Uterus (tissue), 4 donors: Measurements from ENCODE around the gene CISD1. TPM values are rescaled to one million over a fixed set of nuclear protein-coding genes. Genes with fewer than 3 reads are reported as not detected.

Experiments used
- DNase-seq, 2 donors: peaks; one replicate each; pipeline ENCODE4 v3.0.0-alpha.2; 2019 to 2020
- H3K27ac ChIP-seq, 2 donors: fragments of 200-600 bp; sonication (generic); 1 replicate in 1 of 2; 2 replicates in 1 of 2; pipeline ENCODE4 v1.5.1; 2016 to 2018
- H3K27me3 ChIP-seq, 2 donors: fragments of 200-600 bp; sonication (generic); one replicate each; pipeline ENCODE4 v1.5.1; 2018 to 2019; ENCODE audit warnings: control low read depth in 1 of 2
- H3K36me3 ChIP-seq, 2 donors: fragments of 200-600 bp; sonication (generic); one replicate each; pipeline ENCODE4 v1.5.1; 2019; ENCODE audit warnings: control low read depth in 1 of 2
- H3K4me1 ChIP-seq, 2 donors: fragments of 200-600 bp; sonication (generic); one replicate each; pipeline ENCODE4 v1.5.1; 2018 to 2019; ENCODE audit warnings: control low read depth in 1 of 2
- H3K4me3 ChIP-seq, 2 donors: fragments of 200-600 bp; sonication (generic); 1 replicate in 1 of 2; 2 replicates in 1 of 2; pipeline ENCODE4 v1.5.1; 2018 to 2019; ENCODE audit warnings: mild to moderate bottlenecking in 1 of 2
- H3K9me3 ChIP-seq, 2 donors: fragments of 200-600 bp; sonication (generic); one replicate each; pipeline ENCODE4 v1.5.1; 2019; ENCODE audit warnings: control low read depth in 1 of 2
- CTCF ChIP-seq, 4 experiments: fragments of 200-600 bp in 2 of 4; fragments of 450-650 bp in 2 of 4; sonication (generic) in 2 of 4; IDR thresholded peaks; one replicate each; pipeline ENCODE4 v1.5.1; 2016 to 2019; ENCODE audit warnings: antibody characterized with exemption in 4 of 4, mild to moderate bottlenecking in 2 of 4, moderate library complexity in 1 of 4
- POLR2A ChIP-seq, 2 donors: fragments of 450-650 bp; IDR thresholded peaks; one replicate each; pipeline ENCODE4 v1.6.1; 2016; ENCODE audit warnings: antibody characterized with exemption in 2 of 2, mild to moderate bottlenecking in 1 of 2, moderate library complexity in 1 of 2
- intact Hi-C: fragments of 100-400 bp; cut with DNase I; formaldehyde crosslinking; loops from one replicate; pipeline ENCODE4 v1.15.1; 2023; ENCODE audit warnings: low total_unique reads
- total RNA-seq, 4 donors: library from RNA; depleted of rRNA in 3 of 4; stranded (reverse); fragments of >200 nt in 3 of 4; gene quantifications; one replicate each; pipeline versions ENCODE4 v1.1.0 to v1.2.4, GENCODE V29; 2014 to 2023
- donor health status: DM: yes; HTN: yes; CAD: no.

CISD1 gene
- total RNA-seq, 4 donors from 2014 or later: 9.7 to 17.4 (median 11.3) TPM

GRCh38 chr10:58262766-58263165, 6.2 kb upstream of the CISD1 start:
- H3K27ac ChIP-seq: no peak overlapping the region
- H3K27me3 ChIP-seq: no peaks in the 10 kb centered on the region
- H3K36me3 ChIP-seq: no peaks in the 10 kb centered on the region
- no peak overlapping the region for H3K4me3 ChIP-seq
- intact Hi-C loops: no loop called here
- no peak for DNase-seq
- TF ChIP-seq CTCF (IDR thresholded peaks at IDR 0.05): no peak
- no peak for TF ChIP-seq POLR2A (IDR thresholded peaks at IDR 0.05)
- H3K4me1 ChIP-seq: no peaks in the 10 kb centered on the region
- no peaks in the 10 kb centered on the region for H3K9me3 ChIP-seq

GRCh38 chr10:58264780-58265179, 4.2 kb upstream of the CISD1 start:
- no peak for DNase-seq
- Histone ChIP-seq H3K4me3 (no peak overlapping the region), H3K9me3 (no peaks in the 10 kb centered on the region), H3K27me3 (no peaks in the 10 kb centered on the region), H3K36me3 (no peaks in the 10 kb centered on the region), H3K4me1 (no peaks in the 10 kb centered on the region), H3K27ac (no peak overlapping the region)
- TF ChIP-seq POLR2A (IDR thresholded peaks at IDR 0.05) (no peak), CTCF (IDR thresholded peaks at IDR 0.05) (no peak)
- intact Hi-C loops: no loop called here

GRCh38 chr10:58265249-58265648, 3.7 kb upstream of the CISD1 start:
- no peak overlapping the region for H3K4me3 ChIP-seq
- TF ChIP-seq POLR2A (IDR thresholded peaks at IDR 0.05): no peak
- TF ChIP-seq CTCF (IDR thresholded peaks at IDR 0.05): no peak
- H3K27ac ChIP-seq: no peak overlapping the region

GRCh38 chr10:58266003-58266825, 2.7 kb upstream of the CISD1 start:
- DNase-seq: no peak
- Histone ChIP-seq H3K36me3 (no peaks in the 10 kb centered on the region), H3K4me1 (peaks cover 0 to 6% of the 10 kb centered on the region in 2 donors), H3K9me3 (no peaks in the 10 kb centered on the region), H3K27me3 (no peaks in the 10 kb centered on the region), H3K27ac (peak overlapping the region; percentile 89 to 96), H3K4me3 (peak overlapping the region; percentile 73 to 90)
- intact Hi-C loops: no loop called here
- TF ChIP-seq POLR2A (IDR thresholded peaks at IDR 0.05) (no peak), CTCF (IDR thresholded peaks at IDR 0.05) (no peak)

More at GRCh38 chr10:58265249-58265648, 3.7 kb upstream of the CISD1 start:
- intact Hi-C loops: no loop called here
- no peak for DNase-seq
- Histone ChIP-seq H3K9me3 (no peaks in the 10 kb centered on the region), H3K36me3 (no peaks in the 10 kb centered on the region), H3K4me1 (peaks cover 0 to 5% of the 10 kb centered on the region in 2 donors), H3K27me3 (no peaks in the 10 kb centered on the region)
